GM23338 (cell line): ENCODE data around the gene ATP13A2. TPM values are rescaled to one million over a fixed set of nuclear protein-coding genes. Genes with fewer than 3 reads are reported as not detected.
A peak's percentile ranks its signal among the peaks of the same experiment; 100 is the strongest.

Experiments
- ATAC-seq: fragments of 200-7000 bp; cut with Tn5 transposase; 3 replicates; pipeline ENCODE4 v1.9.1; 2020
- DNase-seq: peaks from one replicate; pipeline ENCODE4 v3.0.0-alpha.2; 2015; ENCODE audit warnings: low spot score
- H2AFZ ChIP-seq: fragments of 200-600 bp; sonication (generic); 2 replicates; pipeline ENCODE4 v1.8.0; 2016; ENCODE audit warnings: antibody characterized with exemption, mild to moderate bottlenecking, moderate library complexity
- H3F3A ChIP-seq: fragments of 200-600 bp; sonication (generic); replicated peaks from 2 replicates; pipeline ENCODE4 v1.8.0; 2017; ENCODE audit warnings: antibody characterized with exemption, mixed run types, low read depth
- H3K27ac ChIP-seq: fragments of 200-600 bp; sonication (generic); 2 replicates; pipeline ENCODE4 v1.6.1; 2016; ENCODE audit warnings: low read depth
- H3K27me3 ChIP-seq: fragments of 200-600 bp; sonication (generic); 2 replicates; pipeline ENCODE4 v1.8.0; 2016; ENCODE audit warnings: mild to moderate bottlenecking, mixed run types, moderate library complexity; ENCODE audit not compliant: insufficient read depth
- H3K36me3 ChIP-seq: fragments of 200-600 bp; sonication (generic); 2 replicates; pipeline ENCODE4 v1.8.0; 2016; ENCODE audit warnings: mild to moderate bottlenecking; ENCODE audit not compliant: insufficient read depth
- H3K4me1 ChIP-seq: fragments of 200-600 bp; sonication (generic); 2 replicates; pipeline ENCODE4 v1.8.0; 2016; ENCODE audit warnings: mild to moderate bottlenecking, moderate library complexity; ENCODE audit not compliant: insufficient read depth
- H3K4me2 ChIP-seq: fragments of 200-600 bp; sonication (generic); 2 replicates; pipeline ENCODE4 v1.7.1; 2017; ENCODE audit warnings: mixed run types
- H3K4me3 ChIP-seq: fragments of 200-600 bp; sonication (generic); 2 replicates; pipeline ENCODE4 v1.6.1; 2016; ENCODE audit warnings: mixed run types
- H3K79me2 ChIP-seq: fragments of 200-600 bp; sonication (generic); replicated peaks from 2 replicates; pipeline ENCODE4 v1.8.0; 2017; ENCODE audit warnings: mild to moderate bottlenecking; ENCODE audit not compliant: insufficient read depth
- H3K9me2 ChIP-seq: fragments of 200-600 bp; sonication (generic); 2 replicates; pipeline ENCODE4 v1.8.0; 2017; ENCODE audit not compliant: insufficient read depth
- H4K20me1 ChIP-seq: fragments of 200-600 bp; sonication (generic); replicated peaks from 2 replicates; pipeline ENCODE4 v1.8.0; 2017; ENCODE audit warnings: mild to moderate bottlenecking; ENCODE audit not compliant: insufficient read depth
- H3K27ac Mint-ChIP-seq: 2 replicates; pipeline ENCODE4 v1.8.0; 2020; ENCODE audit warnings: inconsistent platforms, mild to moderate bottlenecking, moderate library complexity, mixed read lengths
- H3K27me3 Mint-ChIP-seq: 3 replicates; pipeline ENCODE4 v1.8.0; 2022; ENCODE audit warnings: low read depth, mild to moderate bottlenecking, moderate library complexity, mixed read lengths, inconsistent platforms; ENCODE audit not compliant: insufficient read depth, poor library complexity
- H3K36me3 Mint-ChIP-seq: 3 replicates; pipeline ENCODE4 v1.8.0; 2021; ENCODE audit warnings: low read depth, mild to moderate bottlenecking, inconsistent platforms, moderate library complexity, mixed read lengths
- H3K4me1 Mint-ChIP-seq: 3 replicates; pipeline ENCODE4 v1.8.0; 2020; ENCODE audit warnings: mild to moderate bottlenecking, inconsistent platforms, mixed read lengths
- H3K4me3 Mint-ChIP-seq: 3 replicates; pipeline ENCODE4 v1.8.0; 2021; ENCODE audit warnings: moderate library complexity, mild to moderate bottlenecking, inconsistent platforms, mixed read lengths
- H3K9me3 Mint-ChIP-seq: 3 replicates; pipeline ENCODE4 v1.8.0; 2020; ENCODE audit warnings: moderate library complexity, mild to moderate bottlenecking, inconsistent platforms, mixed read lengths
- EZH2 ChIP-seq: fragments of 200-600 bp; sonication (generic); IDR thresholded peaks from one replicate; pipeline ENCODE4 v1.8.0; 2017; ENCODE audit warnings: antibody characterized with exemption, mild to moderate bottlenecking, low read depth; ENCODE audit not compliant: unreplicated experiment
- EZH2phosphoT487 ChIP-seq: fragments of 200-600 bp; sonication (generic); IDR thresholded peaks from one replicate; pipeline ENCODE4 v1.8.1; 2018; ENCODE audit warnings: antibody characterized with exemption; ENCODE audit not compliant: unreplicated experiment
- JUNB ChIP-seq: IDR thresholded peaks from one replicate; pipeline ENCODE4 v1.6.1; 2016; ENCODE audit warnings: antibody characterized with exemption; ENCODE audit not compliant: unreplicated experiment
- POLR2AphosphoS5 ChIP-seq: IDR thresholded peaks from 2 replicates; pipeline ENCODE4 v1.6.1; 2016; ENCODE audit warnings: antibody characterized with exemption, low read depth
- ZNF114 ChIP-seq: fragments of 250-450 bp; sonication (Bioruptor Pico); IDR thresholded peaks from 2 replicates; pipeline ENCODE4 v1.5.0; 2020; ENCODE audit warnings: mild to moderate bottlenecking, moderate library complexity
- ZNF331 ChIP-seq: fragments of 250-450 bp; sonication (Bioruptor Pico); IDR thresholded peaks from 2 replicates; pipeline ENCODE4 v1.5.0; 2020; ENCODE audit warnings: low read depth, mild to moderate bottlenecking, moderate library complexity
- polyA plus RNA-seq: library from polyadenylated mRNA; unstranded; fragments of >200 nt; fragmentation: Nextera tagmentation; extraction: Ambion mirVana; gene quantifications from 2 replicates; pipeline ENCODE4 v1.2.1, GENCODE V29; 2016
- total RNA-seq: library from RNA; depleted of rRNA; stranded (reverse); fragments of >200 nt; shearing (Covaris generic); gene quantifications from 2 replicates; pipeline ENCODE4 v1.2.3, GENCODE V29; 2014
- TF ChIP-seq, protein P1 (sequence below): IDR thresholded peaks from 2 replicates; pipeline ENCODE4 v1.6.1; 2016; ENCODE audit warnings: antibody characterized with exemption
- TF ChIP-seq, protein P2 (sequence below): fragments of 250-450 bp; sonication (Bioruptor Pico); IDR thresholded peaks from 2 replicates; pipeline ENCODE4 v1.5.0; 2020; ENCODE audit warnings: mild to moderate bottlenecking, moderate library complexity
- TF ChIP-seq, protein P3 (sequence below), 2 experiments: fragments of 200-600 bp in 1 of 2; sonication (generic) in 1 of 2; conservative IDR thresholded peaks; 2 replicates each; pipeline versions ENCODE4 v1.5.1 to v1.6.1; 2016 to 2017; ENCODE audit warnings: antibody characterized with exemption in 2 of 2, low read depth in 2 of 2, mild to moderate bottlenecking in 2 of 2, moderate library complexity in 1 of 2
- TF ChIP-seq, protein P4 (sequence below): IDR thresholded peaks from one replicate; pipeline ENCODE4 v1.6.1; 2018; ENCODE audit warnings: antibody characterized with exemption; ENCODE audit not compliant: unreplicated experiment

The ATP13A2 gene
- total and polyA plus RNA-seq, 2 experiments from 2014 or later: 30.1 to 87.7 TPM

DNA sequence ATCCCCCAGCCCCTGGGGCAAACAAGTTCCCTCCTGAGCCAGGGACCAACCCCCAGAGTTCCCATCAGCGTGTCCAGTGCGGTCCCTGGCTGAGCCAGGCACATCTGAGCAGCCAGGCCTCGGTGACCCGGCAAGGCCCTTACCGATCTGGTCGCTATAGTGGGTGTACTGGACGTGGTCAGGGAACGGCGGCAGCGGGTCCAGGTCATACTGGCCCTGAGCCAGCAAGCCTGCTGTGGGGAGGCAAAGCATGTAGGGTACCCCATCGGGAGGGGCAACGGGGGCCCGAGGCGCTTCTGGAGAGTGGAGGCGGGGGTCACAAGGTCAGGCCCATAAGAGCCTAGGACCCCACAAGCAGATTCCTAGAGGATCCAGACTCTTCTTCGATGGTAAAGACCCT, 34.8 kb downstream of the ATP13A2 start:
- peaks cover 35% of the 10 kb centered on the region for H3K36me3 Mint-ChIP-seq
- Histone ChIP-seq H3K79me2 (peaks cover 27% of the 10 kb centered on the region), H3K27me3 (no peaks in the 10 kb centered on the region), H3F3A (peaks cover 22% of the 10 kb centered on the region; the same call in 1 of the 2 replicates), H3K4me1 (peaks cover 13% of the 10 kb centered on the region), H3K9me2 (no peaks in the 10 kb centered on the region), H3K36me3 (no peaks in the 10 kb centered on the region; the same call in 1 of the 2 replicates), H3K4me2 (no peak overlapping the region), H3K27ac (no peak overlapping the region), H2AFZ (no peak overlapping the region), H4K20me1 (peaks cover 5% of the 10 kb centered on the region; the same call in 1 of the 2 replicates), H3K4me3 (no peak overlapping the region)
- TF ChIP-seq EZH2: no peak
- TF ChIP-seq, protein P1, sequence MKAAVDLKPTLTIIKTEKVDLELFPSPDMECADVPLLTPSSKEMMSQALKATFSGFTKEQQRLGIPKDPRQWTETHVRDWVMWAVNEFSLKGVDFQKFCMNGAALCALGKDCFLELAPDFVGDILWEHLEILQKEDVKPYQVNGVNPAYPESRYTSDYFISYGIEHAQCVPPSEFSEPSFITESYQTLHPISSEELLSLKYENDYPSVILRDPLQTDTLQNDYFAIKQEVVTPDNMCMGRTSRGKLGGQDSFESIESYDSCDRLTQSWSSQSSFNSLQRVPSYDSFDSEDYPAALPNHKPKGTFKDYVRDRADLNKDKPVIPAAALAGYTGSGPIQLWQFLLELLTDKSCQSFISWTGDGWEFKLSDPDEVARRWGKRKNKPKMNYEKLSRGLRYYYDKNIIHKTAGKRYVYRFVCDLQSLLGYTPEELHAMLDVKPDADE: no peak
- no peak for TF ChIP-seq ZNF114 (CRISPR knock-in tag)
- TF ChIP-seq, protein P2, sequence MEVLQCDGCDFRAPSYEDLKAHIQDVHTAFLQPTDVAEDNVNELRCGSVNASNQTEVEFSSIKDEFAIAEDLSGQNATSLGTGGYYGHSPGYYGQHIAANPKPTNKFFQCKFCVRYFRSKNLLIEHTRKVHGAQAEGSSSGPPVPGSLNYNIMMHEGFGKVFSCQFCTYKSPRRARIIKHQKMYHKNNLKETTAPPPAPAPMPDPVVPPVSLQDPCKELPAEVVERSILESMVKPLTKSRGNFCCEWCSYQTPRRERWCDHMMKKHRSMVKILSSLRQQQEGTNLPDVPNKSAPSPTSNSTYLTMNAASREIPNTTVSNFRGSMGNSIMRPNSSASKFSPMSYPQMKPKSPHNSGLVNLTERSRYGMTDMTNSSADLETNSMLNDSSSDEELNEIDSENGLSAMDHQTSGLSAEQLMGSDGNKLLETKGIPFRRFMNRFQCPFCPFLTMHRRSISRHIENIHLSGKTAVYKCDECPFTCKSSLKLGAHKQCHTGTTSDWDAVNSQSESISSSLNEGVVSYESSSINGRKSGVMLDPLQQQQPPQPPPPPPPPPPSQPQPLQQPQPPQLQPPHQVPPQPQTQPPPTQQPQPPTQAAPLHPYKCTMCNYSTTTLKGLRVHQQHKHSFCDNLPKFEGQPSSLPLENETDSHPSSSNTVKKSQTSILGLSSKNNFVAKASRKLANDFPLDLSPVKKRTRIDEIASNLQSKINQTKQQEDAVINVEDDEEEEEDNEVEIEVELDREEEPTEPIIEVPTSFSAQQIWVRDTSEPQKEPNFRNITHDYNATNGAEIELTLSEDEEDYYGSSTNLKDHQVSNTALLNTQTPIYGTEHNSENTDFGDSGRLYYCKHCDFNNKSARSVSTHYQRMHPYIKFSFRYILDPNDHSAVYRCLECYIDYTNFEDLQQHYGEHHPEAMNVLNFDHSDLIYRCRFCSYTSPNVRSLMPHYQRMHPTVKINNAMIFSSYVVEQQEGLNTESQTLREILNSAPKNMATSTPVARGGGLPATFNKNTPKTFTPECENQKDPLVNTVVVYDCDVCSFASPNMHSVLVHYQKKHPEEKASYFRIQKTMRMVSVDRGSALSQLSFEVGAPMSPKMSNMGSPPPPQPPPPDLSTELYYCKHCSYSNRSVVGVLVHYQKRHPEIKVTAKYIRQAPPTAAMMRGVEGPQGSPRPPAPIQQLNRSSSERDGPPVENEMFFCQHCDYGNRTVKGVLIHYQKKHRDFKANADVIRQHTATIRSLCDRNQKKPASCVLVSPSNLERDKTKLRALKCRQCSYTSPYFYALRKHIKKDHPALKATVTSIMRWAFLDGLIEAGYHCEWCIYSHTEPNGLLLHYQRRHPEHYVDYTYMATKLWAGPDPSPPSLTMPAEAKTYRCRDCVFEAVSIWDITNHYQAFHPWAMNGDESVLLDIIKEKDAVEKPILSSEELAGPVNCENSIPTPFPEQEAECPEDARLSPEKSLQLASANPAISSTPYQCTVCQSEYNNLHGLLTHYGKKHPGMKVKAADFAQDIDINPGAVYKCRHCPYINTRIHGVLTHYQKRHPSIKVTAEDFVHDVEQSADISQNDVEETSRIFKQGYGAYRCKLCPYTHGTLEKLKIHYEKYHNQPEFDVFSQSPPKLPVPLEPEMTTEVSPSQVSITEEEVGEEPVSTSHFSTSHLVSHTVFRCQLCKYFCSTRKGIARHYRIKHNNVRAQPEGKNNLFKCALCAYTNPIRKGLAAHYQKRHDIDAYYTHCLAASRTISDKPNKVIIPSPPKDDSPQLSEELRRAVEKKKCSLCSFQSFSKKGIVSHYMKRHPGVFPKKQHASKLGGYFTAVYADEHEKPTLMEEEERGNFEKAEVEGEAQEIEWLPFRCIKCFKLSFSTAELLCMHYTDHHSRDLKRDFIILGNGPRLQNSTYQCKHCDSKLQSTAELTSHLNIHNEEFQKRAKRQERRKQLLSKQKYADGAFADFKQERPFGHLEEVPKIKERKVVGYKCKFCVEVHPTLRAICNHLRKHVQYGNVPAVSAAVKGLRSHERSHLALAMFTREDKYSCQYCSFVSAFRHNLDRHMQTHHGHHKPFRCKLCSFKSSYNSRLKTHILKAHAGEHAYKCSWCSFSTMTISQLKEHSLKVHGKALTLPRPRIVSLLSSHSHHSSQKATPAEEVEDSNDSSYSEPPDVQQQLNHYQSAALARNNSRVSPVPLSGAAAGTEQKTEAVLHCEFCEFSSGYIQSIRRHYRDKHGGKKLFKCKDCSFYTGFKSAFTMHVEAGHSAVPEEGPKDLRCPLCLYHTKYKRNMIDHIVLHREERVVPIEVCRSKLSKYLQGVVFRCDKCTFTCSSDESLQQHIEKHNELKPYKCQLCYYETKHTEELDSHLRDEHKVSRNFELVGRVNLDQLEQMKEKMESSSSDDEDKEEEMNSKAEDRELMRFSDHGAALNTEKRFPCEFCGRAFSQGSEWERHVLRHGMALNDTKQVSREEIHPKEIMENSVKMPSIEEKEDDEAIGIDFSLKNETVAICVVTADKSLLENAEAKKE: no peak
- TF ChIP-seq, protein P3, sequence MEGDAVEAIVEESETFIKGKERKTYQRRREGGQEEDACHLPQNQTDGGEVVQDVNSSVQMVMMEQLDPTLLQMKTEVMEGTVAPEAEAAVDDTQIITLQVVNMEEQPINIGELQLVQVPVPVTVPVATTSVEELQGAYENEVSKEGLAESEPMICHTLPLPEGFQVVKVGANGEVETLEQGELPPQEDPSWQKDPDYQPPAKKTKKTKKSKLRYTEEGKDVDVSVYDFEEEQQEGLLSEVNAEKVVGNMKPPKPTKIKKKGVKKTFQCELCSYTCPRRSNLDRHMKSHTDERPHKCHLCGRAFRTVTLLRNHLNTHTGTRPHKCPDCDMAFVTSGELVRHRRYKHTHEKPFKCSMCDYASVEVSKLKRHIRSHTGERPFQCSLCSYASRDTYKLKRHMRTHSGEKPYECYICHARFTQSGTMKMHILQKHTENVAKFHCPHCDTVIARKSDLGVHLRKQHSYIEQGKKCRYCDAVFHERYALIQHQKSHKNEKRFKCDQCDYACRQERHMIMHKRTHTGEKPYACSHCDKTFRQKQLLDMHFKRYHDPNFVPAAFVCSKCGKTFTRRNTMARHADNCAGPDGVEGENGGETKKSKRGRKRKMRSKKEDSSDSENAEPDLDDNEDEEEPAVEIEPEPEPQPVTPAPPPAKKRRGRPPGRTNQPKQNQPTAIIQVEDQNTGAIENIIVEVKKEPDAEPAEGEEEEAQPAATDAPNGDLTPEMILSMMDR (conservative IDR thresholded peaks at IDR 0.05; ENCODE audit: low read depth in 2 of 2): no peak
- no peak for TF ChIP-seq POLR2AphosphoS5
- TF ChIP-seq, protein P4, sequence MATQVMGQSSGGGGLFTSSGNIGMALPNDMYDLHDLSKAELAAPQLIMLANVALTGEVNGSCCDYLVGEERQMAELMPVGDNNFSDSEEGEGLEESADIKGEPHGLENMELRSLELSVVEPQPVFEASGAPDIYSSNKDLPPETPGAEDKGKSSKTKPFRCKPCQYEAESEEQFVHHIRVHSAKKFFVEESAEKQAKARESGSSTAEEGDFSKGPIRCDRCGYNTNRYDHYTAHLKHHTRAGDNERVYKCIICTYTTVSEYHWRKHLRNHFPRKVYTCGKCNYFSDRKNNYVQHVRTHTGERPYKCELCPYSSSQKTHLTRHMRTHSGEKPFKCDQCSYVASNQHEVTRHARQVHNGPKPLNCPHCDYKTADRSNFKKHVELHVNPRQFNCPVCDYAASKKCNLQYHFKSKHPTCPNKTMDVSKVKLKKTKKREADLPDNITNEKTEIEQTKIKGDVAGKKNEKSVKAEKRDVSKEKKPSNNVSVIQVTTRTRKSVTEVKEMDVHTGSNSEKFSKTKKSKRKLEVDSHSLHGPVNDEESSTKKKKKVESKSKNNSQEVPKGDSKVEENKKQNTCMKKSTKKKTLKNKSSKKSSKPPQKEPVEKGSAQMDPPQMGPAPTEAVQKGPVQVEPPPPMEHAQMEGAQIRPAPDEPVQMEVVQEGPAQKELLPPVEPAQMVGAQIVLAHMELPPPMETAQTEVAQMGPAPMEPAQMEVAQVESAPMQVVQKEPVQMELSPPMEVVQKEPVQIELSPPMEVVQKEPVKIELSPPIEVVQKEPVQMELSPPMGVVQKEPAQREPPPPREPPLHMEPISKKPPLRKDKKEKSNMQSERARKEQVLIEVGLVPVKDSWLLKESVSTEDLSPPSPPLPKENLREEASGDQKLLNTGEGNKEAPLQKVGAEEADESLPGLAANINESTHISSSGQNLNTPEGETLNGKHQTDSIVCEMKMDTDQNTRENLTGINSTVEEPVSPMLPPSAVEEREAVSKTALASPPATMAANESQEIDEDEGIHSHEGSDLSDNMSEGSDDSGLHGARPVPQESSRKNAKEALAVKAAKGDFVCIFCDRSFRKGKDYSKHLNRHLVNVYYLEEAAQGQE: no peak
- TF ChIP-seq ZNF331 (CRISPR knock-in tag): no peak
- TF ChIP-seq EZH2phosphoT487: no peak
- TF ChIP-seq JUNB: no peak
- ATAC-seq: no peak
- no peak for DNase-seq
- H3K27ac Mint-ChIP-seq: peak overlapping the region; percentile 86
- peaks cover 21% of the 10 kb centered on the region for H3K27me3 Mint-ChIP-seq
- peaks cover 45% of the 10 kb centered on the region for H3K4me1 Mint-ChIP-seq
- no peaks in the 10 kb centered on the region for H3K9me3 Mint-ChIP-seq
- no peak overlapping the region for H3K4me3 Mint-ChIP-seq
